HPDE6-E6E7 (cell line): ENCODE data around the gene C19orf44.
"Not testable (repeated sequence)": the region's sequence is repeated elsewhere in the genome, so short reads cannot be mapped to it uniquely, and the experiment has no call there.

ENCODE experiments used
- DNase-seq: peaks from one replicate; pipeline ENCODE4 v3.0.0; 2011; ENCODE audit warnings: missing footprints; ENCODE audit errors: extremely low spot score

C19orf44 gene

DNA sequence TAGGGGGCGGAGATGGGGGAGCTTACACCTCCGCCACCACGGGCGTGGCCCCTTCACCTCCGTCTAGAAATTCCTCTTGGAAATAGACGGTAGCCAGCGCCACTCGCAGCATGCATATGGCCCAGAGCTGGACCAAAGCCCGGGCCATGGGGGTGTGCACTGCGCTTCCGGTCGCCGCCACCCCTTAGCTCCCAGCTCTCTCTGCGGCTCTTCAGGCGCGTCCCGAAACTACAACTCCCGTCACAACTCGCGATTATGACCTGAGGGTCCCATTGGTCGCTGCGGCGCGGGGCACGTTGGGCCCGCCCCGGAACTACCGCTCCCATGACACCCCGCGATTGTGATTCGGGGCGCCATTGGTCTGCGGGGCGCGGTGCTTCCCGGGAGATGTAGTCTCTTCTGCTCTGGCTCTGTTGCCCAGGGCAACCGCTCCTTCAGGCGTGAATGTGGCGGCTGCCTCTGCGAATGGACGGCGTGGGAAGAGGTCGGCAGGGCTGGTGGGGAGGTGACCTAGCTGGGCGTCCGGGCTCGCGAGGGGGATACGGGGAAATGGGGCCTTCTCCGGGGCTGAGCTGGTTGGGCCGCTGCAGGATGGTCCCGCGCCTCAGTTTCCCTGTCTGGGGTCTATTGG, at the start of gene C19orf44, which contains the start of gene CALR3:
TSS of gene C19orf44 (plus strand) at position 413 of the 631 bp plus-strand sequence. CDS start 4,399 bp downstream, outside the sequence.
TSS of gene CALR3 (minus strand) at position 186 of the 631 bp plus-strand sequence. CDS start at position 148, 38 bp downstream.
- peak; percentile 96 for DNase-seq

DNA sequence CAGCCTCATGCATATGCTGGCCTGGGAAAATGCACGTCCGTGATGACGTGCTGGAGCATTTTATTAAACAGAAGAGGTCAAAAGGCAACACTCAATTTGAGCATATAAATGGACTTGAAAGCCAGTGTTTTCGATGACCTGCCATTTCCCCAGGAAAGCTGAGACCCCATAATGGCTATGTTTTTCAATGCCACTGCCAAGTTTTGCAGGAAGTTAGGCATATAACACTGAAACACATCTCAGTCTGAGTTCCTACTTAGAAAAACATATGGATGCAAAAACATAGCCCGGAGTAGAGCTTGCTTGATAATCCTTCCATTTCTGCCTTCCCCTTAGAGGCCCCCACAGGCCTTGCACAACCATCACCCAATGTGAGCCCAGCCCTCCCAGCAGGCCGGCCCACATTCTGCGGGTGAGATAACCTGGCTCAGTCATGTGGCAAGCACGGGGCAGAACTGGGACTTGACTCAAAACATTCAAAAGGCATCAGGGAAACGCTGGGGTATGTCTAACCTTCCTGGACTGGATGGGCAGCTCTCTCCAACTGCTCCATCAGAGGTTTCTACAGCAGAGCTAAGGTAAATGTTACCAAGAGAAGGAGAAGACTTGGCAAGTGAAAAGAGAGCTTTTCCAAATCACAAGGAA, 49.3 kb upstream of the C19orf44 start:
- peak; percentile 66 for DNase-seq

DNA sequence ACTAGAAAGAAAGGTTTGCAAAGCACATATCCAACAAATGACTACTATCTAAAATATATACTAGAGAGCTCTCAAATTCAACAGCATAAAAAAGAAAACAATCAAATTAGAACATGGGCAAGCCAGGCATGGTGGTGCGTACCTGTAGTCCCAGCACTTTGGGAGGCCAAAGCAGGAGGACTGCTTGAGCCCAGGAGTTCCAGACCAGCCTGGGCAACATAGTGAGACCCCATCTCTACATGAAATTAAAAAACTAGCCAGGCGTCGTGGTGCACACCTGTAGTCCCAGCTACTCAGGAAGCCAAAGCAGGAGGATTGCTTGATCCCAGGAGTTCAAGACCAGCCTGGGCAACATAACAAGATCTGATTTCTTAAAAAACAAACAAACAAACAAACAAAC, 47.3 kb upstream of the C19orf44 start:
- DNase-seq: not testable (repeated sequence)

DNA sequence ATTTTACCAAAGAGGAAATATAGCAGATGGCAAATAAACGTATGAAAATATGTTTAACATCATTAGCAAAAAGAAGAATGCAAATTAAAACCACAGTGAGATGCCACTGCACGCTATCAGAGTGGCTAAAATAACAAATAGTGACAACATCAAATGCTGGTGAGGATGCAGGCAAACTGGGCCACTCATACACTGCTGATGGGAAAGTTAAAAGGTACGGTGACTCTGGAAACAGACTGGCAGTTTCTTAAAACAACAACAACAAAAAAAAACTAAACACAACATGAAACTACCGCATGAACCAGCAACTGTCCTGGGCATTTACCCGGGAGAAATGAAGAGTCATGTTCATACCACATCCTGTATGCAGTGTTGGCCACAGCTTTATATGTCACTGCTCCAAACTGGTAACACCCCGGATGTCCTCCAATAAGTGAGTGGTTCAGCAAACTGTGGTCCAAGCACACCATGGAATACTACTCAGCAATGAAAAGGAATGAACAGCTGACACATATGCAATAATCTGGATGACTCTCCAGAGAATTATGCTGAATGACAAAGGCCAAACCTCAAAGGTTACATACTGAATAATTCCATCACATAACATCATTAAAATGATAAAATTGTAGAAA, 46.7 kb upstream of the C19orf44 start:
- no peak for DNase-seq

DNA sequence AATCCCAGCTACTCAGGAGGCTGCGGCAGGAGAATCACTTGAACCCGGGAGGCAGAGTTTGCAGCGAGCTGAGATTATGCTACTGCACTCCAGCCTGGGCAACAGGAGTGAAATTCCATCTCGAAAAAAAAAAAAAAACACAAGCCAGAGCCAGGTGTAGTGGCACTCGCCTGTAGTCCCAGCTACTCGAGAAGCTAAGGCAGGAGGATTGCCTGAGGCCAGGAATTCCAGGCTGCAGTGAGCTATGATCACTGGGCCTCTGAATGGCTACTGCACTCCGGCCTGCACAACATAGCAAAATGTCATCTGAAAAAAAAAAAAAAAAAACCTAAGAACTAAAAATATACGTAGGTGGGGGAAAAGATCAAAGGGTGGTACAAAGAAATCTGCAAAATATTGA, 43.9 kb upstream of the C19orf44 start:
- no peak for DNase-seq

DNA sequence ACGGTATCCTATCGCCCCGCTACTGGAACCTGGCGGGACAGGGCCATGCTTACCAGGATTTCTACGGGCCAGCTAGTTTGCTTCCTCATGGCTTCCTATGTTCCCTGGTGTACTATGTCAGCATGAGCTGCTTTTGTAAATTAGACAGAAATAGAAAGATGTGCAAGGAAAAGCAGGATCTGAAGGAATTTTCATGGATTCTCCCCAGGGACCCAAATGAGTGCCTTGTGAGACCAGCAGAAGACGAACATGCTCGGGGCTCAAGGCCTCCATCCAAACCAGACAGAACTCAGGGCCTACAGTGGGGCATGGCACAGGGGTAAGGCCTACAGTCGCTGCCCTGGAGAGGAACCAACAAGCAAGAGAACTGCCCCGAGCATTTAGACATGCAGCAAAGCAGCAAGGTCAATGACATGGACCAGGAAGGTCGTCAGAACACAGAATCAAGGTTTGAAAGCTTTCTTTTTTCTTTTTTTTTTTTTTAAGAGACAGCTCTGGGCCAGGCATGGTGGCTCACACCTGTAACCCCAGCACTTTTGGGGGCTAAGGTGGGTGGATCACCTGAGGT, 41.8 kb upstream of the C19orf44 start:
- no peak for DNase-seq

DNA sequence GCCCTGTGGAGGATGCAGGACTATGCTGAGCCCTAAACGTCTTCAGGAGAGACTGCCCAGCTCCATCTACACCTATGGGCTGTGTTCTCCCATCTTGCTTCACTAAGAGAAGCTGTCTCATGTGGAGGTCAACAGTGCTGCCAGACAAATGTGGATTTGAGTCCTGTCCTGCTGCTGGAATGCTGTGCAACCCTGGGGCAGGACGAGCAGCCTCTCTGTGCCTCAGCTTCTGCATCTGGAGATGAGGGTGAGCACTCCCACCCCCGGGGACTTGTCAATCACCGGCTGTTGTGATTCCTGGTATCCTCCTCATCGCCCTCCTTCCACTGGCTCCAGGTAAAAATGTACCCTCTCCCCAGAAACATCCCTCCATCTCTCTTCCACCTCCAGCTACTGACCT, 40.7 kb upstream of the C19orf44 start:
- no peak for DNase-seq

DNA sequence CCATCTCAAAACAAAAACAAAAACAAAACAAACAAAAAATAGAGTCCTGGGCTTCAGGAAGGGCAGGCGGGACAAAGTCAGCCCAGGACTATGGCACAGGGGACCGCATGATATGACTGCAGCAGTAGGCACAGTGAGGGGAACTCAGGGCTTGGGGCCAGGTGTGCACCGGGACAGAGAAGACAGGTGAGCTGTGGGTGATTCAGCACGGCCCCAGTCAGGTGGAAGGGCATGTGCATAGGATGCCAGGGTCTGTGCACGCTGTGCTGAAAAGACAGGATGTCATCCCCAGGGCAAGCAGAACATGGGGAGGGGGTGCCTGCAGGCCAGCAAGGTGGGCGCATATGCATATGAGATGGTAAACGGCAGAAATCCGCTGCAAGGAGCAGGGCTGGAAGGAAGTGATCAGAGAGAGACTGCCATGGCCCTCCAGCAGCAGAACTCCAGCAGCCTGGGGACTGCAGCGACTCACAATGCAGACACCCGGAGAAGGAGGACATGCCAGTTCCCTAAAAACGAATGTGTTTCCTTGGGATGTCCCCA, 39.5 kb upstream of the C19orf44 start:
- DNase-seq: no peak

DNA sequence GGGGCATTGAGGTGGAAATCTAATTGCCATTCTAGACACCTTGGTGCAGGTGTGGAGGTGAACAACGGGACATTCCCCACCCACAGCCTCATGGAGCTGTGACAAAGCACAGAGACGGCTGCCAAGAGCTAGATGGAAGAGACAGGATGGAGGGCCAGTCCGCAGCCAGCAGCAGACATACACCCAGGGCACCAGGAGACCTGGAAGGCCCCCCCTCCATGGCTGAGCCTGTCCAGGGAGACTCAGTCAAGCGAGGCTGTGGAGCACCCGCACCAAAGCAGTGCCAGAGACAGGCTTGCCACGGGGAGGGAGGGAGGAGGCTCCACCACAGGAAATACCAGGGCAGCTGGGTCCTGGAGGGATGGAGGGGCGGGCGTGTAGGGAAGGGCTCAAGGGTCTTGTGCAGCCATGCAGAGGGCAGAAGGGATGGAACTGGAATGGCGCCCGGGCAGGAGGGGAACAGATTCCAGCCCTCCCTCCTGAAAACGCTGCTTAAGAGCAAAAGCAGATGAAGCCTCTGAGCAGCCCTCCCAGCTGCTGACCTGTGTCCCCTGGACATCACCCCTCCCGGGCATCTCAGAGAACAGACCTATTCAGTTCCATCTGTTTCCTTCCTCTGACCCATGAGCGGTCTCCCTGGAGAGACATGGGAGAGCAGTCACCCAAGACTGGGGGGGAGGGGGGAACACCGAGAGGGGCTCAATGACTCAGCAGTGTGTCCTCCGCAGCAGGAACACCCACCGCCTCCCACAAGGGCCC, 38.8 kb upstream of the C19orf44 start:
- no peak for DNase-seq

DNA sequence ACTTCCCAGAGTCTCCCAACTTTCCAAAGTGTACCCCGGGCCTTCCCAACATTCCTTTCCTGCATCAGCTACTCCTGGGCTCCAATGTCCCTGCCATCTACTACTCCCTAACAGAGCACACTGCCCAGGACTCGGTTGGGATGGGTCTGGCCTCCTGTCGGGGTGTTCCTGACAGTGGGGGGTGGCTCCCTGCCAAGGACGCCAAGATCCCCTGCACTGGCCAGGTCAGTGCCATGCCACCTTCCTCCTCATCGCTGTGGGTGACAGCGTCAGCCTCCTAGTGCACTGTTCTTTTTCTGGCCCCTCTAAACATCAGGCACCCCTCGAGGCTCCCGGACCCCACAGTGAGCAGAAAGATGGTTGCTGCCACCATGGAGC, 38.3 kb upstream of the C19orf44 start:
- no peak for DNase-seq

DNA sequence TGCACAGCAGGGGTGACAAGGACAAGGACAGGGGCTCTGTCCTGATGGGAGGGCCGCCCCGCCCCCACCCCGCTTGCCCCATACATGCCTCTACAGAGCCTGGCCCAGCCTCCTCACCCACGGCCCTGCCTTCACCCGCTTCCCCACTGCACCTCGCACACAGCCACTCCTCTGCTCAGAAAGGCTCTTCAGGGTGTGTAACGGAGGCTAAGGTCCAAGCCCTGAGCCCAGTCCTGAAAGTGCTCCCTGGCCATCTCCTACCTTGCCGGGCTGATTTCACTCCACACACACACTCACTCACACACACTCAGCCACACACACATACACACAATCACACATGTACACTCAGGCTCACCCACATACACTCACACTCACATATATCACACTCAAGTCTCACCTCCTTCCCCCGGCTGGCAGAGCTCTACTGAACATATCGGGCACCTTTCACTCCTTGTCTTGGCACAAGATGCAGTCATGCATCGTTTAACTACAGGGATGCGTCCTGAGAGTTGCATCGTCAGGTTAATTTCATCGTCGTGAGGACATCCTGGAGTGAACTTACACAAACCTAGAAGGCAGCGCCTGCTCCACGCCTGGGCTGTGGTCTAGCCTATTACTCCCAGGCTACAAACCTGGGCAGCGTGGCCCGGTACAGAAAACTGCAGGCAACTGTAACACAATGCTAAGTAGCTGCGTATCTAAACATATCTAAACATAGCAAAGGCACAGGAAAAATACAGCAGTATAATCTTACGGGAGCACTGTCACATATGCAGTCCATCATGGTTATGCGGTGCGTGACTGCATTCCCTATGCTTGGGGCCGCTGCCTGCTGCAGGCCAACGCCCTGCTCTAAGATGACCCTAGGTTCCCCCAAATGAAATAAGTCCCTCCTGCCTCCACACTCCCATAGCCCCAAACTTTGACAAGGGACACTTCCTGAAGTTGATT, 37.5 kb upstream of the C19orf44 start:
- no peak for DNase-seq

DNA sequence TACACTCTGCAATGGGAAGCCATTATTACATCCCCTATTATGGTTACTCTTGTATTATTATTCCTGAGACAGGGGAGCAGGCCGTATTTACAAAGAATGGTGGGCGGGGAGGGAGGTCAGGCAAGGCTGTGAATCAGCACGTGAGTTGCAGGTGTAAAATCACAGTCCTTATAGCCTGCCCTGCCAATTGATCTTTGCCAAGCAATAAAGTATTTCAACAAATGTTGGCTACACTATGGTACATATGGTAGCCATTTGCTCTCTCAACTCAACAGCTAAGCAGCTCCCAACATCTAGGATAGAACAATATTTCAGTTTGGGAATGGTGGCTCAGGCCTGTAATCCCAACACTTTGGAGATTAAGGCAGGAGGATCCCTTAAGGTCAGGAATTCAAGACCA, 36.5 kb upstream of the C19orf44 start:
- no peak for DNase-seq

DNA sequence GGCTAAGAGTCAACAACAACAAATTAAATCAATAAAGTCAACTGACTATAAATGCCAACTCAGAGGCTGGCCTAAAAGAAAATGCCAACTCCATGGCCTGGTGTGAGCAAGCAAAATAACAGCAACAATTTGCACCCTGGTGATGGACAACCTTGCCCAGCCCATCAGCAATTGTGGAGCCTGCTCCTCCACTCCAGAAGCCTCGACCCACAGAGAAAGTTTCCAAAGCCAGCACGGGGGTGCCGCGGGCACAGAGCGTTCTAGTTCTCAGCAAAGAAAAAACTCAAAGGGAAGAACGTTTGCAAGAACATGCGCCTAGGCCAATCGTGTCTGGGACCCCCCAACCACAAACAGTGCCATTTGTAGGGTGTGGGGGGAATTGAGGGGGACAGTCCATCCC, 35.7 kb upstream of the C19orf44 start:
- no peak for DNase-seq

DNA sequence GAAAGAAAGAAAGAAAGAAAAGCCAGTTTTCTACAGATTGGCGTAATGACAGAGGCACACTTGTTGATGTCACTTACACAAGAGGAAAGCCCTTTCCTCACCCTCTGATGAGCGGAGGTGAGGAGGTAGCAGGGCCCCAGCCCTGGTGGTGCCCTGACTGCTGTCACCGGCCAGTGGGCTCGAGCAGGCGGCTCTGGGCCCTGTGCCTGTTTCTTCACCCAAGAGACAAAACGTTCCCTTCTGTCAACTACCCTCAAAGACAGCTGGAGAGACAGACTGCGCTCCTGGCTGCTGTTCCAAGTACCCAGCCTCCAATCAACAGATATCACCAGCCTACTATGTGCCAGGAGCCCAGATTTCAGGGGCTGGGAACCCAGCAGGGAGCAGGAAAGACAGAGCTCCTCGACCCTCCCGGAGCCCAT, 34.6 kb upstream of the C19orf44 start:
- no peak for DNase-seq

DNA sequence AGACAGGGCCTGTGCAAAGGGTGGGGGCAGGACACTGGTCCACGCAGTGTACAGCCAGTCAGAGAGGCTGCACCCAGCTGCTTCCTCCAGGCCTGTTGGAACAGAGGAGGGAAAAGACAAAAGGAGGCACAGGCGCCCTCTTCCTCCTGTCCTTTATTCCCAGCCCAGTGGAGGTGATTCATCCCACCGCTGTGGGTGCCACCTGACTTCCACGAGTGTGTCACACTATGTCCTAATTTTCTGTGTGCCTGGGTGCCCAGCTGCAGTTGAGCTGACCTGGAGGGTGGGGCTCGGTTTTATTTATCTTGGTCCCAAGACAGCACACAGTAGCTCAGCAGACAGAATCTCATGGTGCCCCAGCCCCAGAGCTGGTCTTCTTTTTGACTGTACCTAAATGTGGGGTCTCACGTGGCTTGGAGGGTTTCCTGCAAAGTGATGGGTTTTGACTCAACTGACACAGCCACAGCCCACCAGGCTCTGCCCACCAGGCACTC, 33.4 kb upstream of the C19orf44 start:
- no peak for DNase-seq

DNA sequence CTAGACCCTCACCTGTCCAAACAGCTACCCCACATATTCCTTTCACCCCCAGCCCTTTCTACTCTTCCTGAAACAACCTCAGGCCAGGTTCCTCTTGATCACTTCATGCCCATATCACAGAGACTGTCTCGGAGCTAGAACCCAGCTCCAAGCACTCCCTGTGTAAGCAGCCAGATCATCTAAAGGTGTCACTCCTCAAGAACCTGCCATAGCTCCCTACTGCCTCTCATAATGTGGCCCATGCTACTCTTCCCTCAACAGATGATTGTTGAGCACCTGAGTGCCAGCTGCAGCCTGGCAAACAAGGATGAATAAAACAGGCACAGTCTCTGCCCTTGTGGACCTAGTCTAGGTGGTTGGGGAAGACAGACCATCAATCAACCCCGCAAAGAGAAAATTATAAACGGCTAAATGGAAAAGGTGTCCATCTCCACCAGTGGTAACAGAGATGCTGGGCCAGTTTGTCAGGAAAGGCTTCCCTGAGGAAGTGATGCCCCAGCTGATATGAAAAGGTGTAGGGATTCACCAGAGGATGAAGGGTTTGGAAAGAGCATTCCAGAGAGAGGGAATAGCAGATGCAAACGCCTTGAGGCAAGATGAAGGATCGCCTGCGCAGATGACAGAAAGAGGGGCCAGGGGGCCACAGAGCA, 32.7 kb upstream of the C19orf44 start:
- no peak for DNase-seq

DNA sequence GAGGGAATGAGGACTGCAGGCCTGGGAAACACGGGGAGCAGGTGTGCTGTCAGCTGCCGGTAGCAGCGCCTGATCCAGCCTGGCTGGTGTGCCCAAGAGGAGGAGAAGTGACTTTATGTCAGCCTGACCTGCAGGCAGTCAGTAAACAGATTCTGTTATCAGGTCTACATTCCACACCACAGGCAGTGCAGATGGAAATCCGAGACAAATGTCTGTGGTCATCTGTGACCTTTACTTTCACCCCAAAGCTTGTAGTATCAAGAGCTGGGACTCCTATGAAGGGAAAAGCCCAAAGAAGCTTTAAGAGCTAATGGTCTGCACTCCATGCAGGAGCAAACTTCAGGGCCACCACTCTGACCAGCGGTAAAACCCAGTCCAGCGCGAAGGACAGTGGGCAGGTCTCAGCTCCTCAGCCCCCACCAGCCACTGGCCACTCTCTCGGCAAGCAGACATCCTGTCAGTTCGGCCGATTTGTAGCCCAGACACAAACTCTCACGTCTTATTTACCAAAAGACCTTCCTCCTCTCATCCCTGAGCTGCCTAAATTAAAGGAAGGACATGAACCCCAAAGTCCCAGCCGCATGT, 32.1 kb upstream of the C19orf44 start:
- no peak for DNase-seq

DNA sequence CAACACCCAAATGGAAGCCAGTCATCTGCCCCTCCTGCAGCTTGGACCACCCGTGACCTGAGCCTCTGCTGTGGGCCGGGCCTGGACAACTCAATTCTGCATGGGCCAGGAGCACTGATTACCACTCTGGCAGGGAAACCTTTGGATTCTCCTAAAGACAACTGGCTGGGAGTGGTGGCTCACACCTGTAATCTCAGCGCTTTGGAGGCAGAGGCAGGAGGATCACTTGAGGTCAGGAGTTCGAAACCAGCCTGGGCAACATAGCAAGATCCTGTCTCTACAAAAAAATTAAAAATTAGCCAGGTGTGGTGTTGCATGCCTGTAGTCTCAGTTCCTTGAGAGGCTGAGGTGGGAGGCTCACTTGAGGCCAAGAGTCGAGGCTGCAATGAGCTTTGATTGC, 31.0 kb upstream of the C19orf44 start:
- DNase-seq: no peak

DNA sequence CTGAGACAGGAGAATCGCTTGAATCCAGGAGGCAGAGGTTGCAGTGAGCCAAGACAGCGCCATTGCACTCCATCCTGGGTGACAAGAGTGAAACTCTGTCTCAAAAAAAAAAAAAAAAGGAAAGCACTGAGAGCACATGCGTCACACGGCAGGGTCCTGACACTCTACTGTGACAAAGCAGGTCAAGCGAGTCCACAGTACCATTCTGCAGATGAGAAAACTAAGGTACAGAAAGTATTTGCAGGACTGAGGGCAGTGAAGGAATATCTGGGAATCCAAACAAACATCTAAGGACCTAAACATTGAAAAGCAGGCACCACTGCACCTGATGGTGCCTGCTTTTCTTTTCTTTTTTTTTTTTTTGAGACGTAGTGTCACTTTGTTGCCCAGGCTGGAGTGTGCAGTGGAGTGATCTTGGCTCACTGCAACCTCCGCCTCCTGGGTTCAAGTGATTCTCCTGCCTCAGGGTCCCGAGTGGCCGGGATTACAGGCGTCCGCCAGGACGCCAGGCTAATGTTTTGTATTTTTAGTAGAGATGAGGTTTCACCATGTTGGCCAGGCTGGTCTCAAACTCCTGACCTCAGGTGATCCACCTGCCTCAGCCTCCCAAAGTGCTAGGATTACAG, 29.3 kb upstream of the C19orf44 start:
- DNase-seq: not testable (repeated sequence)
